Dendritic cell treated with granulocyte-macrophage colony-stimulating factor and Interleukin-4, amounts not matched to agents 40 ng/mL and 50 ng/mL, for 4 days (primary cell): ENCODE results near the gene LAMA2.

ENCODE experiments used
- H3K27ac Mint-ChIP-seq: one replicate; pipeline ENCODE4 v1.8.0; 2022; ENCODE audit warnings: mild to moderate bottlenecking, mixed read lengths
- H3K27me3 Mint-ChIP-seq: one replicate; pipeline ENCODE4 v1.8.0; 2022; ENCODE audit warnings: mild to moderate bottlenecking, mixed read lengths
- H3K36me3 Mint-ChIP-seq: one replicate; pipeline ENCODE4 v1.8.0; 2022; ENCODE audit warnings: low read depth, mixed read lengths
- H3K4me1 Mint-ChIP-seq: one replicate; pipeline ENCODE4 v1.8.0; 2022; ENCODE audit warnings: low read depth, mixed read lengths
- H3K4me3 Mint-ChIP-seq: one replicate; pipeline ENCODE4 v1.8.0; 2022; ENCODE audit warnings: mild to moderate bottlenecking, moderate library complexity, mixed read lengths
- H3K9me3 Mint-ChIP-seq: one replicate; pipeline ENCODE4 v1.8.0; 2022; ENCODE audit warnings: mixed read lengths
- intact Hi-C: fragments of 100-400 bp; cut with micrococcal nuclease; formaldehyde crosslinking; loops from one replicate; pipeline ENCODE4 v1.15.0; 2022

LAMA2 gene

GRCh38 chr6:129419324-129419723 lies 536.4 kb downstream of the LAMA2 start:
- no peaks in the 10 kb centered on the region for H3K27me3 Mint-ChIP-seq
- no peaks in the 10 kb centered on the region for H3K9me3 Mint-ChIP-seq
- H3K27ac Mint-ChIP-seq: no peak overlapping the region
- intact Hi-C loops: no loop called here
- H3K36me3 Mint-ChIP-seq: no peaks in the 10 kb centered on the region
- no peaks in the 10 kb centered on the region for H3K4me1 Mint-ChIP-seq
- no peak overlapping the region for H3K4me3 Mint-ChIP-seq

- Mint-ChIP-seq H3K4me1 (no peaks in the 10 kb centered on the region), H3K9me3 (no peaks in the 10 kb centered on the region), H3K4me3 (no peak overlapping the region)
Measured at GRCh38 chr6:129426343-129426742, 543.4 kb downstream of the LAMA2 start.

GRCh38 chr6:129429956-129430355 lies 547.0 kb downstream of the LAMA2 start:
- Mint-ChIP-seq H3K9me3 (no peaks in the 10 kb centered on the region), H3K4me3 (no peak overlapping the region), H3K27ac (no peak overlapping the region), H3K27me3 (no peaks in the 10 kb centered on the region), H3K4me1 (no peaks in the 10 kb centered on the region), H3K36me3 (no peaks in the 10 kb centered on the region)
- intact Hi-C loops: no loop called here

More at GRCh38 chr6:129426343-129426742, 543.4 kb downstream of the LAMA2 start:
- intact Hi-C loops: no loop called here
- no peaks in the 10 kb centered on the region for H3K27me3 Mint-ChIP-seq
- H3K36me3 Mint-ChIP-seq: no peaks in the 10 kb centered on the region
- H3K27ac Mint-ChIP-seq: no peak overlapping the region

- no peaks in the 10 kb centered on the region for H3K4me1 Mint-ChIP-seq
- no peak overlapping the region for H3K4me3 Mint-ChIP-seq
- no peaks in the 10 kb centered on the region for H3K9me3 Mint-ChIP-seq
- no peaks in the 10 kb centered on the region for H3K27me3 Mint-ChIP-seq
- H3K27ac Mint-ChIP-seq: no peak overlapping the region
- no peaks in the 10 kb centered on the region for H3K36me3 Mint-ChIP-seq
- intact Hi-C loops: no loop called here
Measured at GRCh38 chr6:129432738-129433137, 549.8 kb downstream of the LAMA2 start.

GRCh38 chr6:129434091-129434490 lies 551.2 kb downstream of the LAMA2 start:
- intact Hi-C loops: no loop called here
- H3K27me3 Mint-ChIP-seq: no peaks in the 10 kb centered on the region
- H3K9me3 Mint-ChIP-seq: no peaks in the 10 kb centered on the region
- no peak overlapping the region for H3K4me3 Mint-ChIP-seq
- H3K27ac Mint-ChIP-seq: no peak overlapping the region
- no peaks in the 10 kb centered on the region for H3K4me1 Mint-ChIP-seq
- H3K36me3 Mint-ChIP-seq: no peaks in the 10 kb centered on the region

- Mint-ChIP-seq H3K4me1 (no peaks in the 10 kb centered on the region), H3K4me3 (no peak overlapping the region), H3K36me3 (no peaks in the 10 kb centered on the region), H3K27me3 (peaks cover 1% of the 10 kb centered on the region), H3K9me3 (no peaks in the 10 kb centered on the region), H3K27ac (no peak overlapping the region)
- intact Hi-C loops: no loop called here
Measured at GRCh38 chr6:129440691-129441090, 557.8 kb downstream of the LAMA2 start.

- Mint-ChIP-seq H3K4me1 (peaks cover 9% of the 10 kb centered on the region), H3K27me3 (peaks cover 1% of the 10 kb centered on the region), H3K36me3 (no peaks in the 10 kb centered on the region), H3K27ac (no peak overlapping the region), H3K9me3 (no peaks in the 10 kb centered on the region), H3K4me3 (no peak overlapping the region)
- intact Hi-C loops: no loop called here
Measured at GRCh38 chr6:129444683-129445082, 561.7 kb downstream of the LAMA2 start.

GRCh38 chr6:129446272-129447197 lies 563.6 kb downstream of the LAMA2 start:
- Mint-ChIP-seq H3K9me3 (no peaks in the 10 kb centered on the region), H3K27me3 (peaks cover 1% of the 10 kb centered on the region), H3K36me3 (no peaks in the 10 kb centered on the region), H3K4me3 (no peak overlapping the region), H3K27ac (no peak overlapping the region), H3K4me1 (peaks cover 9% of the 10 kb centered on the region)
- intact Hi-C loops: no loop called here

- H3K9me3 Mint-ChIP-seq: no peaks in the 10 kb centered on the region
- H3K27ac Mint-ChIP-seq: no peak overlapping the region
- intact Hi-C loops: no loop called here
- no peak overlapping the region for H3K4me3 Mint-ChIP-seq
- peaks cover 1% of the 10 kb centered on the region for H3K27me3 Mint-ChIP-seq
- H3K4me1 Mint-ChIP-seq: peaks cover 9% of the 10 kb centered on the region
- no peaks in the 10 kb centered on the region for H3K36me3 Mint-ChIP-seq
Measured at GRCh38 chr6:129447198-129447565, 564.2 kb downstream of the LAMA2 start.

- Mint-ChIP-seq H3K27ac (no peak overlapping the region), H3K4me1 (peaks cover 9% of the 10 kb centered on the region), H3K4me3 (no peak overlapping the region), H3K36me3 (no peaks in the 10 kb centered on the region), H3K27me3 (peaks cover under 1% of the 10 kb centered on the region), H3K9me3 (no peaks in the 10 kb centered on the region)
- intact Hi-C loops: no loop called here
Measured at GRCh38 chr6:129448965-129449364, 566.0 kb downstream of the LAMA2 start.

GRCh38 chr6:129451187-129451586 lies 568.2 kb downstream of the LAMA2 start:
- no peaks in the 10 kb centered on the region for H3K36me3 Mint-ChIP-seq
- H3K27ac Mint-ChIP-seq: no peak overlapping the region
- peaks cover 22% of the 10 kb centered on the region for H3K4me1 Mint-ChIP-seq
- no peak overlapping the region for H3K4me3 Mint-ChIP-seq
- no peaks in the 10 kb centered on the region for H3K27me3 Mint-ChIP-seq
- no peaks in the 10 kb centered on the region for H3K9me3 Mint-ChIP-seq
- intact Hi-C loops: no loop called here

- H3K4me3 Mint-ChIP-seq: no peak overlapping the region
- H3K27me3 Mint-ChIP-seq: no peaks in the 10 kb centered on the region
- no peaks in the 10 kb centered on the region for H3K36me3 Mint-ChIP-seq
- intact Hi-C loops: no loop called here
- no peaks in the 10 kb centered on the region for H3K9me3 Mint-ChIP-seq
- H3K4me1 Mint-ChIP-seq: peaks cover 13% of the 10 kb centered on the region
- no peak overlapping the region for H3K27ac Mint-ChIP-seq
Measured at GRCh38 chr6:129453073-129453472, 570.1 kb downstream of the LAMA2 start.

GRCh38 chr6:129454488-129454887 lies 571.5 kb downstream of the LAMA2 start:
- intact Hi-C loops: no loop called here
- Mint-ChIP-seq H3K36me3 (no peaks in the 10 kb centered on the region), H3K27ac (no peak overlapping the region), H3K4me3 (no peak overlapping the region), H3K9me3 (no peaks in the 10 kb centered on the region), H3K27me3 (no peaks in the 10 kb centered on the region), H3K4me1 (peaks cover 13% of the 10 kb centered on the region)

GRCh38 chr6:129455126-129455769 lies 572.3 kb downstream of the LAMA2 start:
- H3K27ac Mint-ChIP-seq: no peak overlapping the region
- H3K4me3 Mint-ChIP-seq: no peak overlapping the region
- intact Hi-C loops: no loop called here
- H3K36me3 Mint-ChIP-seq: no peaks in the 10 kb centered on the region
- no peaks in the 10 kb centered on the region for H3K27me3 Mint-ChIP-seq
- peaks cover 13% of the 10 kb centered on the region for H3K4me1 Mint-ChIP-seq
- H3K9me3 Mint-ChIP-seq: no peaks in the 10 kb centered on the region
